NCI-H2171 (cell line): ENCODE measurements around the gene SMIM36.
"Not testable (repeated sequence)": the region's sequence is repeated elsewhere in the genome, so short reads cannot be mapped to it uniquely, and the experiment has no call there.

ENCODE experiments used
- DNase-seq: peaks from one replicate; lab custom pipeline; 2025; lab: John Stamatoyannopoulos, UW

The SMIM36 gene

DNA sequence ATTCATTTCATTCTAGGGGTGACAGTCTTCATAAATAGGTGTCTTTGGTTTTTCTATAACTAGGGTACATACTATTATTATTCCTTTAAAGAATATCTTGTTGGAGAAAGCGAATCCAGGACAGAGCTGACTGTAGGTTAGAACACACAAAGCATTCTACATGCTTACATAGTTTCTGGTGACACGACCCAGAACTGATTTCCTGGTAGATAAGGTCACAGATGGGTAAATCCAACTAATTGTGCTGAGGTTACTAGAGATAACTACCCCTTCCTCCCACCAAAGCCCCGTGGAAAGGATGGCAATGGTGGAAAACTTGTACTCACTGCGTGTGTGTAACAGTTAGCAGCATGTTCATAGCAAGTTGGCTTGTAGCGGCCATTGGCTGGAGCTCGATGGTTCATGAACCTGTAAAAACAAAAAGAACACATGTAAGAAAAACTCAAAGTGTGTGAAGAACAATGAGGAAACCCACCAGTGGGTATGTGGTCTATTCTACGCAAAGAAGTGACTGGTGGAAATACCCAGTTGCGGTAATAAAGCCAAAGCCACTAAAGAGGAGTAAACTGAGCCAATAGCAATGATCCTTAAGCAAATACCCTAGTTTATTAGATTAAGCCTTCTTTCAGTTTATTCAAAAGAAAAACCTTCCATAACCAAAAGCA is 97.3 kb downstream of the SMIM36 start:
- DNase-seq, result no peak

DNA sequence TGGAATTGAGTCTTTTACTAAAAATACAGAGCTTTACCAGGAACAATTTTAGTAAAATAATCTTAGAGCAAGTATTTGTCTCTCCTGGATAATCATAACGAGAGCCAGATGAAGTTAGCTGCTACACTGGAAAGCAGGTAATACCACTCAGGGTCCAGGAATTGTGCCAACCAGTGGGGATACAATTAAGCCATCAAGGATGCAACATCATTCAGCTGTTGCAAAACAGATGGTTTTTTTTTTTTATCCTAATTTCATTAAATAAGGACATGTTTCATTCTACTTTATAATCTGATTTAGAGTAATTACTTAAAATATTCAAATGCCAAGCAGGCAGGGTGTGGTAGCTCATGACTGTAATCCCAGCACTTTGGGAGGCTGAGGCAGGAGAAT is 99.8 kb downstream of the SMIM36 start:
- no peak for DNase-seq

DNA sequence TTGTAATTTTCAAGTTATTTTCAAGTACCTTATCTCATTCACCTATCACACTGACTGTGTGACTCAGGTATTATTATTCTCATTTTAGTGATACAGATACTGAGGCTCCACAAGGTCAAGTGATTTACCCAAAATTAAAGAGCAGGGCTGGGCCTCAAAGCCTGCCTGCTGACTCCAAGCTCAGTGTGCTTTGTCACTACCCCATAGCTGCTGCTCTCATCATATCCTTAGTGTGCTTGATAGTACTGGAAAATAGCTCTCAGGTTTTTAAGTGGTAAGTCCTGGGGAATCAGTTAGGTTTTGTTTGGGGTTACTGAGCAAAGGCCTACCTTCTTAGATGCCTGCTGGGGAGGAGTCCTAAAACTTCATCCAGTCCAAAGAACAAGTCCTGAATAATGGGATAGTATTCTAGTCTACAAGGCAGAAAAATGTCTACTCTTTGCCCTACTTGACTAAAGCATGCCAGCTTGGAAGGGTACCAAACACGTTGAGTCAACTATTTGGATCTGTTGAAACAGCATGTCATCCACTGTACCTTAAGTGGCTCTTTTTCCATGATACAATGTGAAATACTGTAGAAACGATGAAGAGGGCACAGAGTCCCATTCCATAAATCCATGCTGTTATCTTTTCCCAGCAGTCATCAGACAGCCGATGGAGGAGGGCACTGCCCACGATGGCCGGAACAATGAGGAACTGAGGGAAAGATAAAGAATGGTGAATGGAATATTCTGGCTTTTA is 100.4 kb downstream of the SMIM36 start:
- DNase-seq, result no peak

DNA sequence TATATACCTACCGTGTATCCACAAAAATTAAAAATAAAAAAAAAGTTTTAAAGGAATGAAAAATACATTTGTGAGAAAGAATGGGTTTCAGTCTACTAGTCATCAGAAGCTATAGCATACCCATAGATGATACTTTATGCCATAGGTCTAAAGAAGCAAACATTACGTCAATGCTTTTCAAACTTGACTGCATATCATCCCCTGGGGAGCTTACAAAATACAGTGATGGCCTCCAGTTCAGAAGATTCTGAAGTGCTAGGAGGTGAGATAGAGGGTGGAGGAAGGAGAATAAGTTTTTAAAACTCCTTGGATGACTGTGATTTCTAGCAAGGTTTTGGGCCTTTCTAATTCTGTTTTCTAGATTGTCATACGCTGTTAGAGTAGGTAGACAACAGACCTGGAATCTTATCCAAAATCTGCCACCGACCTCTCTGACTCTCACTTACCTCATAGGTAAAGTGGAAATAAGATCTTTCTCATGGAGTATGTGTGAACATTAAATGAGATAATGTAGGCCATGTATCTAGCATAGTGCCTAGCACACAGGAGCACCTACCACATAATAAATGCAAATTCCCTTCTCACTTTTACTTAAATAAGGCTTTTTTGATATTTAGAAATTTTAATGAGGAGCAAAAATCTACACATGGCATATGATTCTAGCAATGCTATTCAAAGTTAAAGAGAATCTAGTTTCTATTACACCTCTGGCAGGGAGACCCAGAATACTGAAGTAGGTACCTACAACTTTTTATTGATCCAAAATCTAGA is 102.0 kb downstream of the SMIM36 start:
- DNase-seq, result no peak

DNA sequence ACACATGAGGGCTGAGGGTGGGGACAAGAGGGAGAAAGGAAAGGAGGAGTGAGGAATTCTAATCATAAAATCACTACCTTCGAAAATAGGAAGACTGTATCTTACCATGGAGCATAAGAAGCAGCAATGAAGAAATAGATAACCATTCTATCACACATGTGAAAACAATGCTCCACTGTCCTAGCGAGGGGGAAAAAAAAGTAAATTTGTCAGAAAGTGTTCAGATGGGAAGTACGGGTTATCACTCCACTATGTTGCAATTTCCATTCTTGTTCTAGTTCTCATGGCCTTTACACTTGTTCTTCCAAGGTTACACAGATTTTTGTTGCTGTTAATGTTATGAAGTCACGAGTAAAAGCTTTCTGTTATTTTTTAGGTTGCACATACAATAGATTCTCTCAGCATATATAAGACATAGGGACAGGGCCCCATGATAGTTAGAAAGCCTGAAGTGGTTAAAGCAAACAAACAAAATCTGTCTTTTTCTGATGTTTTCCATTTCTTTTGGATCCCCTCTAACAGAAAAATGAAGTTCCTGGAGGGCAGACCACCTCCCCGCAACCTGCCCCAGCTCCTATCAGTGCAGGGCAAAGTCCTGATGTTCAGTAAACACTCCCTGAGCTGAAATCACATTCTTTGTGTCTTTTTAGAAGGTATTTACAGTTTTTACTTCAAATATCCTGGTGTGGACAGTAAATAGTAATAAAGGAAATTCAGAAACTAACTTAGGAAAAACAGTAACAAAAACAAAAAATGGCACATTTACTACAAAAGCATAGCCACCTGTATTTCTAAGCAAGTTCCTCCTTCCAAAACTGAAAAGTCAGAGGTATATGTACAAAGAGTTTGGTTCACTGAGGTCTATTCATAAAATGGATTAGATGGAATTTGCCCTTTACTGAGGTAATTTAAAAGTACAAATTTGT is 103.3 kb downstream of the SMIM36 start:
- DNase-seq, result no peak

DNA sequence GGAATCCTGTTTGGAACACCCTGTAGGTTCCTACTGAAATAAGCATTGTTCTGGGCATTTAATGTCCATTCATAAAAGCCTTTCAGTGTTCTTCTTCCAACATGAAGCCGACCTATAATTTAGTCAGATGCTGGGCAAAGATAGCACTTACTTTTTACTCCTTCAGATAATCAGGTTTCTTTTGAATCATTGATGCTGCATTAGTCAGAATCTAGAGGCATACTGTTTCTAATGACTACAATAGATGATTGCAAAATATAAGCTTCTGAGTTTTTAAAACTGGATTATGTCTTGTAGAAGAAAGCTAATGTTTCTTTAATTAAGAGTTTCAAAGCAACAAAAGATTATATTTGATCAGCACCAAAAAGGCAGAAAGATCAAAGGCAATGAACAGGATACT is 105.7 kb downstream of the SMIM36 start:
- no peak for DNase-seq

DNA sequence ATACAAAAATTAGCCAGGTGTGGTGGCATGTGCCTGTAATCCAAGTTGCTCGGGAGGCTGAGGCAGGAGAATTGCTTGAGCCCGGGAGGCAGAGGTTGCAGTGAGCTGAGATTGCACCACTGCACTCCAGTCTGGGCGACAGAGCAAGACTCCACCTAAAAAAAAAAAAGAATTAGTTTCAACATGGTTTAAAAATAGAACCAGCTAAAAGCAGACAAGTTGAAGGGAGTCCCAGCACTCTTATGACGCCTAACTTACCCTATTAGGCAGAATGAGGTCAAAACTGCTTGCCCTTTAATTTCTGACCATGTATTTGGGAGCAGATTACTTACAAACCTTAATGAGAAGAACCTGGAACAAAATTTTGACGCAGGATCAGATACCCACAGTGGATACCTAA is 107.1 kb downstream of the SMIM36 start:
- not testable (repeated sequence) for DNase-seq

DNA sequence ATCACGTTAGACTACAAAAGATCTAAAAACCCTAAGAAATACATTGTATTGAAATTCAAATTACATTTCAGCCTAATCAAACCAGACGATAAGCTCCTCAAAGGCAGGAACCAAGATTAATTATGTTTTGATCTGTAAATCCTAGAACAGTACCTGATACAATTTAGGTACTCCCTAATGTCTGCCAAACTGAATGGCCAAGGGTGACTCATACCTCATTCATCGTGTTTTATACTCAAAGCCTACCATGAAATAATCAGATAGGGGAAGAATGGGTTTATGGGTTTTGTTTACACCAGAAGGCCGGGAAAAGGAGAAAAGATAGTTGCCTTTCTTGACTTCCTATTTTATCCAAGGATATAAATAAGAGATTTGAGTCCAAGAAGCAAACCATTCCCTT is 108.9 kb downstream of the SMIM36 start:
- no peak for DNase-seq
